Measurements from ENCODE around the gene LRRC19. TPM values are rescaled to one million over a fixed set of nuclear protein-coding genes. Genes with fewer than 3 reads are reported as not detected.

Gene LRRC19
- total RNA-seq, 1 experiment from 2014 or later, result not detected

GRCh38 chr9:26949637-26950069 is 55.8 kb downstream of the LRRC19 start:
- H3F3A ChIP-seq (ENCODE audit: low read length, unreplicated experiment), result no peaks in the 10 kb centered on the region
- no peak for TF ChIP-seq CTCF (conservative IDR thresholded peaks at IDR 0.05; ENCODE audit: low read depth, low read length)
- TF ChIP-seq EZH2phosphoT487 (IDR thresholded peaks at IDR 0.05; ENCODE audit: borderline replicate concordance, low read length), result no peak
- TF ChIP-seq EZH2 (IDR thresholded peaks at IDR 0.05; ENCODE audit: low read length, unreplicated experiment), result no peak
- BruUV-seq (replicated peaks), result no TSS peak
- DNase-seq (peak; percentile 42), ATAC-seq (no peak)
- ChIA-PET CTCF (no interaction called here), POLR2A (ENCODE audit: unreplicated experiment) (no interaction called here)
- no peaks in the 10 kb centered on the region for H3K36me3 ChIP-seq (ENCODE audit: low read depth, low read length)
- H3K4me3 ChIP-seq (ENCODE audit: low read length), result no peak overlapping the region
- 0 out of 2 replicates have a peak overlapping the region, but pooled peaks have one; percentile 6 for H3K4me2 ChIP-seq (ENCODE audit: low read length)
- no peaks in the 10 kb centered on the region for H3K9me2 ChIP-seq (replicated peaks; ENCODE audit: low read length)
- H3K27ac ChIP-seq (ENCODE audit: low read length), result no peak overlapping the region
- H3K9ac ChIP-seq (ENCODE audit: low read length), result no peak overlapping the region
- H3K79me2 ChIP-seq (ENCODE audit: low read length), result peaks cover 24% of the 10 kb centered on the region
- peaks cover 12% of the 10 kb centered on the region for H3K4me1 ChIP-seq (ENCODE audit: insufficient read depth, low read length)
- H3K9me3 ChIP-seq (ENCODE audit: low read length), result no peaks in the 10 kb centered on the region
- no peaks in the 10 kb centered on the region for H3K27me3 ChIP-seq (ENCODE audit: low read length)
- intact Hi-C loops (cut with micrococcal nuclease), result no loop called here
- peaks cover 10% of the 10 kb centered on the region; the same call in 1 of the 2 replicates for H4K20me1 ChIP-seq (ENCODE audit: low read length)
- H2AFZ ChIP-seq (ENCODE audit: low read length), result no peak overlapping the region

GRCh38 chr9:26947736-26948135 is 57.7 kb downstream of the LRRC19 start:
- Histone ChIP-seq H3K9me2 (replicated peaks; ENCODE audit: low read length) (no peaks in the 10 kb centered on the region), H4K20me1 (ENCODE audit: low read length) (peaks cover 19% of the 10 kb centered on the region; the same call in 1 of the 2 replicates), H3K27ac (ENCODE audit: low read length) (peak overlapping the region; percentile 97), H3K27me3 (ENCODE audit: low read length) (no peaks in the 10 kb centered on the region), H3K4me2 (ENCODE audit: low read length) (peak overlapping the region; percentile 96), H3K9ac (ENCODE audit: low read length) (peak overlapping the region; percentile 99), H3K79me2 (ENCODE audit: low read length) (peaks cover 43% of the 10 kb centered on the region), H3K36me3 (ENCODE audit: low read depth, low read length) (peaks cover 7% of the 10 kb centered on the region), H3K4me3 (ENCODE audit: low read length) (peak overlapping the region; percentile 88), H3K9me3 (ENCODE audit: low read length) (no peaks in the 10 kb centered on the region), H3F3A (ENCODE audit: low read length, unreplicated experiment) (no peaks in the 10 kb centered on the region), H3K4me1 (ENCODE audit: insufficient read depth, low read length) (peaks cover 24% of the 10 kb centered on the region), H2AFZ (ENCODE audit: low read length) (peak overlapping the region; percentile 97)
- POLR2A ChIA-PET (ENCODE audit: unreplicated experiment), result interaction anchor here (0.6 to 0.9 kb wide), 2 partner anchors 8 to 1316 kb away, joined by 3 to 4 read pairs; no protein-coding TSS in a partner anchor
- DNase-seq (no peak), ATAC-seq (no peak)
- TSS peak; percentile 86 for BruUV-seq (replicated peaks)
- intact Hi-C loops (cut with micrococcal nuclease), result loop anchor here (1.0 kb wide), 2 partner anchors 9 to 55 kb away; partner anchors contain the start of genes CAAP1 and IFT74
- TF ChIP-seq CTCF (conservative IDR thresholded peaks at IDR 0.05; ENCODE audit: low read depth, low read length) (no peak), EZH2 (IDR thresholded peaks at IDR 0.05; ENCODE audit: low read length, unreplicated experiment) (no peak), EZH2phosphoT487 (IDR thresholded peaks at IDR 0.05; ENCODE audit: borderline replicate concordance, low read length) (no peak)
- CTCF ChIA-PET, result interaction anchor here (0.5 kb wide), 1 partner anchor 21 kb away, joined by 3 read pairs; no protein-coding TSS in a partner anchor
